Measurements from ENCODE around the gene SSR4. TPM values are rescaled to one million over a fixed set of nuclear protein-coding genes. Genes with fewer than 3 reads are reported as not detected.

SSR4 gene
- total RNA-seq, 1 experiment from 2014 or later: 298 TPM

DNA sequence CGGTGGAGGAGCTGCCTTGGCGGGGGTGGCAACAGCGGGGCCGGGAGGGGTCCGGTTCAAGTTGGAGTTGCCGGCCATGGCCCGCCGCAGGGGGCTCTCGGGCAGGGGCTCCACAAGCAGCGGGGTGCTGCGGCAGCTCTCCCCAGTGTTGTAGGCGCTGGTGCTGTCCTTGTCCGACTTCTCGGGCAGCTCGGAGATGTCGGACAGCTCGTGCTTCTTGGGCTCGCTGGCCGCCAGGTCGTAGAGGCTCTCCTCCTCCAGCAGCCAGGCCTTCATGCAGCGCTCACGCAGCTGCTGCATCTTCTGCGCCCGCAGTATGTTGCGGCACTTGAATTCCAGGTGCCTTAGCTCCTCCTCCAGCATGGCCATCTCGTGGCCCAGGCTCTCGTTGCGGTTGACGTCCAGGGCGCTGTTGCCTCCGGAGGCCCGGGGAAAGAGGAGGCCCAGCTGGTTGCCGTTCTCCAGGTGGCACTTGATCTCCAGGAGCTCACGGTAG lies 9.7 kb downstream of the SSR4 start:
- intact Hi-C loops (cut with micrococcal nuclease): no loop called here
- H3F3A ChIP-seq (ENCODE audit: low read length, unreplicated experiment): no peaks in the 10 kb centered on the region
- H3K27ac ChIP-seq (ENCODE audit: low read length): no peak overlapping the region
- ChIA-PET CTCF (no interaction called here), POLR2A (ENCODE audit: unreplicated experiment) (no interaction called here)
- H4K20me1 ChIP-seq (ENCODE audit: low read length): no peaks in the 10 kb centered on the region
- no peaks in the 10 kb centered on the region for H3K9me2 ChIP-seq (replicated peaks; ENCODE audit: low read length)
- TF ChIP-seq EZH2phosphoT487 (IDR thresholded peaks at IDR 0.05; ENCODE audit: borderline replicate concordance, low read length) (no peak), EZH2 (IDR thresholded peaks at IDR 0.05; ENCODE audit: low read length, unreplicated experiment) (no peak)
- TF ChIP-seq, protein P1, sequence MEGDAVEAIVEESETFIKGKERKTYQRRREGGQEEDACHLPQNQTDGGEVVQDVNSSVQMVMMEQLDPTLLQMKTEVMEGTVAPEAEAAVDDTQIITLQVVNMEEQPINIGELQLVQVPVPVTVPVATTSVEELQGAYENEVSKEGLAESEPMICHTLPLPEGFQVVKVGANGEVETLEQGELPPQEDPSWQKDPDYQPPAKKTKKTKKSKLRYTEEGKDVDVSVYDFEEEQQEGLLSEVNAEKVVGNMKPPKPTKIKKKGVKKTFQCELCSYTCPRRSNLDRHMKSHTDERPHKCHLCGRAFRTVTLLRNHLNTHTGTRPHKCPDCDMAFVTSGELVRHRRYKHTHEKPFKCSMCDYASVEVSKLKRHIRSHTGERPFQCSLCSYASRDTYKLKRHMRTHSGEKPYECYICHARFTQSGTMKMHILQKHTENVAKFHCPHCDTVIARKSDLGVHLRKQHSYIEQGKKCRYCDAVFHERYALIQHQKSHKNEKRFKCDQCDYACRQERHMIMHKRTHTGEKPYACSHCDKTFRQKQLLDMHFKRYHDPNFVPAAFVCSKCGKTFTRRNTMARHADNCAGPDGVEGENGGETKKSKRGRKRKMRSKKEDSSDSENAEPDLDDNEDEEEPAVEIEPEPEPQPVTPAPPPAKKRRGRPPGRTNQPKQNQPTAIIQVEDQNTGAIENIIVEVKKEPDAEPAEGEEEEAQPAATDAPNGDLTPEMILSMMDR (conservative IDR thresholded peaks at IDR 0.05; ENCODE audit: low read depth, low read length): no peak
- ATAC-seq (no peak), DNase-seq (no peak)
- H3K79me2 ChIP-seq (ENCODE audit: low read length): no peaks in the 10 kb centered on the region
- no peaks in the 10 kb centered on the region for H3K9me3 ChIP-seq (ENCODE audit: low read length)
- H3K9ac ChIP-seq (ENCODE audit: low read length): no peak overlapping the region
- no peaks in the 10 kb centered on the region for H3K36me3 ChIP-seq (ENCODE audit: low read depth, low read length)
- no peaks in the 10 kb centered on the region for H3K27me3 ChIP-seq (ENCODE audit: low read length)
- no peak overlapping the region for H3K4me3 ChIP-seq (ENCODE audit: low read length)
- no peaks in the 10 kb centered on the region for H3K4me1 ChIP-seq (ENCODE audit: insufficient read depth, low read length)
- BruUV-seq (replicated peaks): no TSS peak
- no peak overlapping the region for H3K4me2 ChIP-seq (ENCODE audit: low read length)
- H2AFZ ChIP-seq (ENCODE audit: low read length): no peak overlapping the region

DNA sequence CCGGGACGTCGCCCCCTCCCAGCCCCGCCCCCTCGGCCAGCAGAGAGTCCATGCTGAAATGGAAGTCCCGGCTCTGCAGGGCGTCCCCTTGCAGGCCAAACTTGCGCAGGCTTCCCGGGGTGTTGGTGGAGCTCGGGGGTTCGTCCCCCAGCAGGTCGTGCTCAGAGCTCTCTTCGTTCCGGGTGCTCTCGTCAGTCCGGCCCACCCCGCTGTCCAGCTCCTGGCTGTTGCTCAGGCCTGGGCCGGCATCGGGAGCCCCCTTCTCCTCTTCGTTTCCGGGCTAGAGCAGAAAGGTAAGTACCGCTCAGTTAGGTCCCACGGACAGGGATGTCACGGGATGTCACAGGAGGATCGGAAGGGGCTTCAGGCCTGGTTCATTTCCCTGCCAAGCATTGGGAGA lies 10.2 kb downstream of the SSR4 start:
- no peak overlapping the region for H3K4me2 ChIP-seq (ENCODE audit: low read length)
- CTCF ChIA-PET: no interaction called here
- no peaks in the 10 kb centered on the region for H4K20me1 ChIP-seq (ENCODE audit: low read length)
- ATAC-seq (no peak), DNase-seq (no peak)
- no peaks in the 10 kb centered on the region for H3K79me2 ChIP-seq (ENCODE audit: low read length)
- H3F3A ChIP-seq (ENCODE audit: low read length, unreplicated experiment): no peaks in the 10 kb centered on the region
- no peaks in the 10 kb centered on the region for H3K27me3 ChIP-seq (ENCODE audit: low read length)
- intact Hi-C loops (cut with micrococcal nuclease): no loop called here
- TF ChIP-seq EZH2 (IDR thresholded peaks at IDR 0.05; ENCODE audit: low read length, unreplicated experiment) (no peak), EZH2phosphoT487 (IDR thresholded peaks at IDR 0.05; ENCODE audit: borderline replicate concordance, low read length) (no peak)
- TF ChIP-seq, protein P1 (conservative IDR thresholded peaks at IDR 0.05; ENCODE audit: low read depth, low read length): no peak
- H3K9ac ChIP-seq (ENCODE audit: low read length): no peak overlapping the region
- H2AFZ ChIP-seq (ENCODE audit: low read length): no peak overlapping the region
- POLR2A ChIA-PET (ENCODE audit: unreplicated experiment): no interaction called here
- H3K9me2 ChIP-seq (replicated peaks; ENCODE audit: low read length): no peaks in the 10 kb centered on the region
- no peak overlapping the region for H3K27ac ChIP-seq (ENCODE audit: low read length)
- no peaks in the 10 kb centered on the region for H3K4me1 ChIP-seq (ENCODE audit: insufficient read depth, low read length)
- H3K36me3 ChIP-seq (ENCODE audit: low read depth, low read length): no peaks in the 10 kb centered on the region
- H3K4me3 ChIP-seq (ENCODE audit: low read length): no peak overlapping the region
- no TSS peak for BruUV-seq (replicated peaks)
- H3K9me3 ChIP-seq (ENCODE audit: low read length): no peaks in the 10 kb centered on the region

DNA sequence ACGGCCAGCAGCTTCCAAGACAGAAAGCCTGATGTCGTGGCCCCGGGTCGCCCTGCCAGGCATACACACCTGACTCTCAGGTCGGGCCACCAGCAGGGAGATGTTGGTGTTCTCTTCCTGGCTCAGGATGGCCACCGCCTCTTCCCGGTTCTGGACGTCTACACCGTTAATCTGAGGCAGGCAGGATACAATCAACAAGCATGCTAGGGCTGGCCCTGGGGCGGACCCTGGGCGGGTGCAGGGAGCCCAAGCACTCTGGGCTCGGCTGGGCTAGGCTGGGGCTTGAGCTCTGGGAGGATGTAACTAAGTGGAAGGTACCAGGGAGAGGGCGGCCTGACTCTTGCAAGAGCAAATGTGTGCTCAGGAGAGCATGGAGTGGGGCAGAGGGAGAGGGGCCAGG lies 11.0 kb downstream of the SSR4 start:
- no peak for ATAC-seq
- ChIA-PET POLR2A (ENCODE audit: unreplicated experiment) (no interaction called here), CTCF (no interaction called here)
- Histone ChIP-seq H3K27ac (ENCODE audit: low read length) (no peak overlapping the region), H3K4me2 (ENCODE audit: low read length) (no peak overlapping the region), H3K4me1 (ENCODE audit: insufficient read depth, low read length) (no peaks in the 10 kb centered on the region), H3K9ac (ENCODE audit: low read length) (no peak overlapping the region), H3K9me3 (ENCODE audit: low read length) (no peaks in the 10 kb centered on the region), H2AFZ (ENCODE audit: low read length) (no peak overlapping the region), H3K27me3 (ENCODE audit: low read length) (no peaks in the 10 kb centered on the region), H3F3A (ENCODE audit: low read length, unreplicated experiment) (no peaks in the 10 kb centered on the region), H3K4me3 (ENCODE audit: low read length) (no peak overlapping the region), H4K20me1 (ENCODE audit: low read length) (no peaks in the 10 kb centered on the region), H3K9me2 (replicated peaks; ENCODE audit: low read length) (no peaks in the 10 kb centered on the region), H3K79me2 (ENCODE audit: low read length) (no peaks in the 10 kb centered on the region), H3K36me3 (ENCODE audit: low read depth, low read length) (no peaks in the 10 kb centered on the region)
- no peak for DNase-seq
- intact Hi-C loops (cut with micrococcal nuclease): no loop called here
- TF ChIP-seq EZH2phosphoT487 (IDR thresholded peaks at IDR 0.05; ENCODE audit: borderline replicate concordance, low read length) (no peak), EZH2 (IDR thresholded peaks at IDR 0.05; ENCODE audit: low read length, unreplicated experiment) (no peak)
- TF ChIP-seq, protein P1 (conservative IDR thresholded peaks at IDR 0.05; ENCODE audit: low read depth, low read length): no peak
- BruUV-seq (replicated peaks): no TSS peak
